DMS53 (cell line): Measurements from ENCODE around the gene OR4S2.

Source experiments
- DNase-seq: peaks from one replicate; lab custom pipeline; 2025; lab: John Stamatoyannopoulos, UW

OR4S2 gene

GRCh38 chr11:55648027-55648426, at the start of gene OR4S2:
OR4S2 (plus strand) TSS chr11:55648327; CDS start chr11:55650904, 2,577 bp downstream.
- DNase-seq = no peak

- no peak for DNase-seq
Observed at GRCh38 chr11:55607545-55607944, 40.6 kb upstream of the OR4S2 start, which contains the start of gene OR4C11. OR4C11 (minus strand) TSS chr11:55607645; CDS start chr11:55604373, 3,272 bp downstream.

- no peak for DNase-seq
Observed at GRCh38 chr11:55624531-55624930, 23.6 kb upstream of the OR4S2 start.

GRCh38 chr11:55634813-55635212, 13.3 kb upstream of the OR4S2 start, which contains the start of gene OR4P4:
OR4P4 (plus strand) TSS chr11:55635113.
- no peak for DNase-seq

- DNase-seq = no peak
Observed at GRCh38 chr11:55652560-55652959, 4.4 kb downstream of the OR4S2 start.

- DNase-seq = no peak
Observed at GRCh38 chr11:55655096-55655495, 7.0 kb downstream of the OR4S2 start.

- DNase-seq = no peak
Observed at GRCh38 chr11:55658031-55658573, 10.0 kb downstream of the OR4S2 start.

GRCh38 chr11:55658608-55659007, 10.5 kb downstream of the OR4S2 start:
- DNase-seq = no peak

- no peak for DNase-seq
Observed at GRCh38 chr11:55661901-55662300, 13.8 kb downstream of the OR4S2 start, which contains the start of gene OR4C6. OR4C6 (plus strand) TSS chr11:55662201; CDS start chr11:55665167, 2,966 bp downstream.

- DNase-seq = no peak
Observed at GRCh38 chr11:55669376-55669775, 21.2 kb downstream of the OR4S2 start.

GRCh38 chr11:55673860-55674259, 25.7 kb downstream of the OR4S2 start:
- DNase-seq = no peak

- no peak for DNase-seq
Observed at GRCh38 chr11:55697817-55698216, 49.7 kb downstream of the OR4S2 start.

GRCh38 chr11:55701429-55701828, 53.3 kb downstream of the OR4S2 start:
- DNase-seq = no peak
